GM12801 (cell line): ENCODE measurements around the gene EIF5A.

ENCODE experiments used
- TF ChIP-seq, protein P1 (sequence below): IDR thresholded peaks from one replicate; pipeline ENCODE4 v1.5.1; 2011; ENCODE audit warnings: control low read depth; ENCODE audit not compliant: insufficient read length; ENCODE audit errors: extremely low read depth

EIF5A gene

DNA sequence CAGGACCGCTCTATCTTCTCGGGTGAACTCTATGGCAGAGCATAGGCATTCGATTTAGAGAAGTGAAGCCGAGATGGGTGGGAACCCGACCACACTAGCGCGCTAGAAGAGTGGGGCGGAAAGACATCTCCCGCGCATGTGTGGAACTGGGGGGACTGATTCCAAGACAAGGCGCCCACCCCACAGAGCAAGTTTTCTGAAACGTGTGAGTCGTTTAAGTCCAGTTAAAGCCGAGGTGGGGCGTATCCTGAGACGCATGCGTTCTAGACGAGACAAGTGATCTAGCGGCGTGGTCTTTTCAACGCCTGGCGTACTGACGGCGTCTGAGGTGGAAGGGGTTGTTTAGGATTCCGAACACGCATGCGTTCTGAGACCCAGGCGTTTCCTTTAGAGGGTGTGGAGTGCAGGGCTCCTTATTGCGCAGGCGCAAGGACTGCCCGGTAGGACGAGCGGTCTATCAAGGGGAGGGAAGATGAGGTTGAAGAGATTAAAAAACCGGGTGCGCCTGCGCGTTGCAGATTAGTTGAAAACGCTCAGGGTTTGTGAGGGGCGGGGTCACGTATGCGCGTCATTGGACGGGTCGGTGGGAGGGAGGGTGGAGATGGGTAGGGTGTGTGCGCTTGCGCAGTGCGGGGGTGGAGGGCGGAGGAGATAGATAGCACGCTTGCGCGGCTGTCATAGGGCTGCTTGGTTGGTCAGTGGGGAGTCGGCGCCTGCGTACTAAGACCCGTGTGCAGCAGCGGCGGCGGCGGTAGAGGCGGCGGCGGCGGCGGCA lies at the start of gene EIF5A:
TSS of gene EIF5A (plus strand) at position 718 of the 775 bp plus-strand sequence. CDS start 2,008 bp downstream, outside the sequence.
- TF ChIP-seq, protein P1, sequence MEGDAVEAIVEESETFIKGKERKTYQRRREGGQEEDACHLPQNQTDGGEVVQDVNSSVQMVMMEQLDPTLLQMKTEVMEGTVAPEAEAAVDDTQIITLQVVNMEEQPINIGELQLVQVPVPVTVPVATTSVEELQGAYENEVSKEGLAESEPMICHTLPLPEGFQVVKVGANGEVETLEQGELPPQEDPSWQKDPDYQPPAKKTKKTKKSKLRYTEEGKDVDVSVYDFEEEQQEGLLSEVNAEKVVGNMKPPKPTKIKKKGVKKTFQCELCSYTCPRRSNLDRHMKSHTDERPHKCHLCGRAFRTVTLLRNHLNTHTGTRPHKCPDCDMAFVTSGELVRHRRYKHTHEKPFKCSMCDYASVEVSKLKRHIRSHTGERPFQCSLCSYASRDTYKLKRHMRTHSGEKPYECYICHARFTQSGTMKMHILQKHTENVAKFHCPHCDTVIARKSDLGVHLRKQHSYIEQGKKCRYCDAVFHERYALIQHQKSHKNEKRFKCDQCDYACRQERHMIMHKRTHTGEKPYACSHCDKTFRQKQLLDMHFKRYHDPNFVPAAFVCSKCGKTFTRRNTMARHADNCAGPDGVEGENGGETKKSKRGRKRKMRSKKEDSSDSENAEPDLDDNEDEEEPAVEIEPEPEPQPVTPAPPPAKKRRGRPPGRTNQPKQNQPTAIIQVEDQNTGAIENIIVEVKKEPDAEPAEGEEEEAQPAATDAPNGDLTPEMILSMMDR: no peak

DNA sequence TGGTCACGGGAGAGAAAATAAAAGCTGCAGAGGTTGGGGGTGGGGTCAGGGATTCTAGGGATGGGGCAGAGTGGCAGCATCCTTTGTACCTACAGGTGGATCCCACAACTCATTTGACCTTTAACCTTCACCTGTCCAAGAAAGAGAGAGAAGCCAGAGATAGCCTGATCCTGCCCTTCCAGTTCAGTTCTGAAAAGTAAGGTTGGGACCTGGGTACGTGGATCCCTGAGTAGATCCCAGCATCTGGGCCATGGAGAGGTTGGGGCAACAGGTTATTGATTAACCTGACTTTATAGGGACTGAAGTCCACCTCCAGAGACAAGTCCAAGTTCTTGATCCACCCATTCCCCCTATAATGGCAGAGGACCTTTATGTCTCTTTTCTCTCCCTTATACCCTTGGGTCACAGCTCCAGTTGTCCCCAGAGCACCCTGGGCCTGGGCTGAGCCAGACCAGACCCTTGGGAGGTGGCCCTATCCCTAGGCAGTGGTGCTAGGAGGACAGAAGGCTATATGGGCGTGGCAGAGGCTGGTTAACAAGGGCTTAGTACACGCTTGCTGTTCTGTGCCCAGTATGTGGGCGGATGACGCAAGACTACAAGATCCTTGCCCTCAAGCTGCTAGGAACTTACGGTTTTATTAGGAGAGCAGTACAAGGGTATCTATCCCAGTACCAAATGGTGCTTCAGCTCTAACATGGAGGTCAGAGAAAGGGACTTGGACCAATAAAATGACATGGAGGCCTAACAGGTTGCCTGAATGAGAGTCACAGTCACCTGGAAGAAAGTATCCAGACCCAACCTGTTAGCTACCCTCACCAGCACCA lies 48.5 kb upstream of the EIF5A start:
- TF ChIP-seq, protein P1: no peak

DNA sequence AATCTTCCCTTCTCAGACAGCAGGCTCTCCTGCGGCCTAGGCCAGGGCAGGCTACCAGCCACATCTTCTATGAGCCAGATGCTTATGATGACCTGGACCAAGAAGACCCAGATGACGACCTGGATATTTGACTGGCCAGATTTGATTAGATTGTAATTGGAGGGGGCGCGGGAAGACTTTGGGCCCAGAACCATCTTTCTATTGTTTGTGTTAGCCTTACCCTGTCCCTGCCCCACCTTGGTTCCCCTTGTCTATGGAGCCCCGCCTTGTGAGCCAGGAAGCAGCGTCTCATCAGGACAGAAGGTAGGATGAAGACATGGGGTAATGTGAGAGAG lies 47.9 kb upstream of the EIF5A start:
- TF ChIP-seq, protein P1: no peak

DNA sequence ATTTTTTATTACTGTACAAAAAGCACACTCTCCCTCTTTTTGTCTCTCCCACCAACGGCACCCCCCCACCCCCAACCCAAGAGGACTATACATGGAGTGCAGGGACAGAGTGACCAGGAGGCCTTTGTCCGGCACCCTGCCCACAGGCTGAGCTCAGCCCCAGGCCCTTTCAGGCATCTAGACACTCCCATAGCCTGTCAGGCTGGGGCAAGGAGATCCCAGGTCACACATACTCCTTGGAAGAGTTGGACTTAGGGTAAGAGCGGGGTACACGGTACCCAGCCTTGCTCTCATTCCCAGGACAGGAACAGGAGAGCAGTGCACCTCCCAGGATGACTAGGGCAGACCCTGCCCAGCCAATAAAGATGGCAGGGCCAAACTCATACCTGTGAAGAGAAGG lies 47.3 kb upstream of the EIF5A start:
- TF ChIP-seq, protein P1: no peak

DNA sequence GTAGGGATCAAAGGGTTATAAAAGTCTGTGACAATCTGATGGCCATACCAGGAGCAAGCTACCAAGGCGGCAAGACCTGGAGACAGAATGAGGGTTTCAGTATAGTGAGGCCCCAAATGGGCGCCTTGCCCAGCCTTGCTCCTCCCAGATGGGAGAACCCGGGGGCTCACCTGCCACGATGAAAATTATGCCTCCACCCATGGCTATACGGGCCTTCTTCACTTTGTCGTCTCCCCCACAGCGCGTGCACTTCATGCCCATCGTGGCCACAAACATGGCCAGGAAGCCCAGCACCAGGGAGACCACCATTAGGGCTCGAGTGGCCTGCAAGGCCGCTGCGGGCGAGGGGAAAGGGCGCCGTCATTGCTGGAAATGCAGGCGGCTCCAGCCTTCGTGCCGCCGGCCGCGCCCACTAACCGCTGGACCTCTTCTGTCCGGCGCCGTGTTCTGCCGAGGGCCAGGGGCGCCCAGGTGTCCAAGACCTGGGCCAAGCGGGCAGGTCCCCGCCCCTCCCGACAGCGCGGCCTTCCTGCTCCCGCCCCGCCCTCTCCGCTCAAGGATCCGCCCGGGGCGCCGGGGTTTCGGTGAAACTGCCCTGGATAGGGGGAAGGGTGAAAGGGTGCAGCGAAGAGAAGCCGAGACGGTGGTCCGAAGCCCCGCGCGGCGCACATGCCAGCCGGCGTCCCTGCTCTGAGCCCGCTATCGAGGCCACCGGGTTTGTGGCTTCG lies 46.6 kb upstream of the EIF5A start:
- TF ChIP-seq, protein P1: no peak

- TF ChIP-seq, protein P1: no peak
These were observed 45.8 kb upstream of the EIF5A start for GRCh38 chr17:7261379-7262191.
